ENCODE results near the gene TNFSF18.

GRCh38 chr1:173016419-173016818, 34.3 kb downstream of the TNFSF18 start:
- TF ChIP-seq CTCF (IDR thresholded peaks at IDR 0.05) (no peak), POLR2A (IDR thresholded peaks at IDR 0.05) (no peak)
